ENCODE data around the gene C3orf20. TPM values are rescaled to one million over a fixed set of nuclear protein-coding genes. Genes with fewer than 3 reads are reported as not detected.

C3orf20 gene
- total RNA-seq, 2 donors from 2014 or later, result 0.21 TPM; not detected in 1

- DNase-seq (no peak), ATAC-seq (no peak)
- intact Hi-C loops (cut with DNase I, micrococcal nuclease), result no loop called here
Observed at GRCh38 chr3:14816359-14816758, 141.4 kb downstream of the C3orf20 start.

GRCh38 chr3:14818804-14819500 lies 144.0 kb downstream of the C3orf20 start, which contains the start of gene FGD5:
Gene FGD5 (plus strand): TSS chr3:14818962. CDS start chr3:14819072, 110 bp downstream.
- intact Hi-C loops (cut with DNase I, micrococcal nuclease), result no loop called here
- DNase-seq (no peak), ATAC-seq (no peak)

GRCh38 chr3:14819671-14820070 lies 144.7 kb downstream of the C3orf20 start:
- intact Hi-C loops (cut with DNase I, micrococcal nuclease), result no loop called here
- ATAC-seq (no peak), DNase-seq (no peak)

- intact Hi-C loops (cut with DNase I, micrococcal nuclease), result no loop called here
- DNase-seq, result no peak
- no peak for ATAC-seq
Observed at GRCh38 chr3:14820156-14820555, 145.2 kb downstream of the C3orf20 start.

GRCh38 chr3:14821151-14821550 lies 146.2 kb downstream of the C3orf20 start:
- DNase-seq, result no peak

GRCh38 chr3:14822134-14822533 lies 147.2 kb downstream of the C3orf20 start:
- intact Hi-C loops (cut with DNase I, micrococcal nuclease), result no loop called here
- no peak for ATAC-seq

More at GRCh38 chr3:14821151-14821550, 146.2 kb downstream of the C3orf20 start:
- intact Hi-C loops (cut with DNase I, micrococcal nuclease), result no loop called here
- no peak for ATAC-seq

More at GRCh38 chr3:14822134-14822533, 147.2 kb downstream of the C3orf20 start:
- no peak for DNase-seq

Other genes with a start within 250 kb of the C3orf20 start
- 1 to 10 TPM in 1 of 2 donors, under 1 TPM in 1; 0.49 to 1.7 TPM for gene GRIP2, start 134.8 kb upstream of the C3orf20 start, total RNA-seq
- gene CCDC174, start 23.4 kb upstream of the C3orf20 start, total RNA-seq, result 10 to 100 TPM; 18.5 to 20.0 TPM
- 1 to 10 TPM; 5.8 to 9.8 TPM for gene FGD5, start 143.8 kb downstream of the C3orf20 start, total RNA-seq

All from left colon (tissue), 2 donors.